ENCODE results near the gene OR10Z1. TPM values are rescaled to one million over a fixed set of nuclear protein-coding genes. Genes with fewer than 3 reads are reported as not detected.
A peak's percentile ranks its signal among the peaks of the same experiment; 100 is the strongest.

OR10Z1 gene
- total and polyA plus RNA-seq, 9 of the 15 experiments (the other 6 are each of a cell fraction or from before 2014, with no cell fraction given) = 0.01 to 0.94 (median 0.35) TPM; not detected in 5

DNA sequence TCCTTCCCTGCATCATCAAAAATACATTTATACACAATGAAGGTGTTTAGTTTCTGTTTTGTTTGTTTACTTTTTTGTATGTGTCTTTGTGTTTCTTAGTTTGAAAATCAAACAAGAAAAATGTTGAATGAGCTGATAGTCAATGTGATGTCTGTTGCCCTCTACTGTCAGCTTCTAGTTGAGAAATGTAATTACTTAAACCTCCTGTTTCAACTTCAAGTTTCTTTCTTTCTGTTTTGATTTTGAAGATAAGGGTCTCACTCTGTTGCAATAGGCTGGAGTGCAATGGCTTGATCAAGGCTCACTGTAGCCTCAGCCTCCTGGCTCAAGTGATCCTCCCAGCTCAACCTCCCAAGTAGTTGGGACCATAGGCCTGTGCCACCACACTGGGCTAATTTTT, 44.0 kb downstream of the OR10Z1 start:
- no TSS peak for BruUV-seq (replicated peaks)
- H3K9ac ChIP-seq (ENCODE audit: insufficient read depth in 1 of 2, low read depth in 2 of 2, low read length in 2 of 2) = no peak overlapping the region
- no peak for FAIRE-seq
- POLR2A ChIA-PET = interaction anchor here (1.1 to 2.4 kb wide), 2 partner anchors 9 to 42 kb away, joined by 3 to 6 read pairs; no protein-coding TSS in a partner anchor
- H3K4me2 ChIP-seq (ENCODE audit: insufficient read depth, low read length) = no peak overlapping the region
- CTCF ChIA-PET (ENCODE audit: low intra/inter-chr PET ratio) = interaction anchor here (0.7 kb wide), 1 partner anchor 349 kb away, joined by 3 read pairs; no protein-coding TSS in a partner anchor
- DNase-seq (ENCODE audit: extremely low read depth in 1 of 4, low spot score in 3 of 4) = no peak
- in situ Hi-C loops (cut with MboI) (no loop called here), intact Hi-C loops (cut with micrococcal nuclease) (no loop called here)
- no peak overlapping the region for H3K27ac ChIP-seq (ENCODE audit: extremely low read depth, low read depth, low read length)
- no peaks in the 10 kb centered on the region for H3K27me3 ChIP-seq (ENCODE audit: control insufficient read depth in 2 of 2, insufficient read depth in 2 of 2, low read length in 2 of 2)
- H2AFZ ChIP-seq (ENCODE audit: low read depth, low read length) = no peak overlapping the region
- H3K36me3 ChIP-seq (ENCODE audit: control insufficient read depth, insufficient read depth, low read length) = peaks cover 98% of the 10 kb centered on the region
- H4K20me1 ChIP-seq (replicated peaks; ENCODE audit: control insufficient read depth, insufficient read depth, low read length) = no peaks in the 10 kb centered on the region
- no peaks in the 10 kb centered on the region for H3K9me3 ChIP-seq (replicated peaks; ENCODE audit: control insufficient read depth, insufficient read depth, low read depth, low read length)
- H3K4me3 ChIP-seq = no peak overlapping the region
- no peaks in the 10 kb centered on the region for H3K9me1 ChIP-seq (ENCODE audit: control insufficient read depth, insufficient read depth, low read length)
- no peaks in the 10 kb centered on the region for H3K79me2 ChIP-seq (ENCODE audit: control insufficient read depth, insufficient read depth, low read length)
- H3K4me1 ChIP-seq (replicated peaks in 1 of 2; ENCODE audit: control insufficient read depth in 2 of 2, insufficient read depth in 2 of 2, low read length in 2 of 2) = no peaks in the 10 kb centered on the region
- ATAC-seq = no peak
- TF ChIP-seq STAT5A (IDR thresholded peaks at IDR 0.05; ENCODE audit: borderline replicate concordance, low read length) (no peak), RAD21 (CRISPR knock-in tag; conservative IDR thresholded peaks at IDR 0.05 in 1 of 2, IDR thresholded peaks at IDR 0.05 in 1 of 2) (peak; percentile 25 to 30; a peak in 2 of 4 replicates), CEBPB (tag; IDR thresholded peaks at IDR 0.05) (peak; percentile 62), ZSCAN29 (IDR thresholded peaks at IDR 0.05) (no peak), EZH2 (IDR thresholded peaks at IDR 0.05; ENCODE audit: borderline replicate concordance, low read depth, low read length) (no peak), CBX8 (IDR thresholded peaks at IDR 0.05; ENCODE audit: borderline replicate concordance, extremely low read depth, low read depth, low read length, poor library complexity, severe bottlenecking) (no peak), ZNF668 (CRISPR knock-in tag; IDR thresholded peaks at IDR 0.05) (no peak), ZNF75A (CRISPR knock-in tag; IDR thresholded peaks at IDR 0.05) (no peak), KLF1 (tag; IDR thresholded peaks at IDR 0.05) (no peak), RCOR1 (IDR thresholded peaks at IDR 0.05; ENCODE audit: borderline replicate concordance in 1 of 2, low read depth in 2 of 2, low read length in 2 of 2) (no peak), PHTF2 (CRISPR knock-in tag; IDR thresholded peaks at IDR 0.05) (no peak), ZBTB17 (CRISPR knock-in tag; IDR thresholded peaks at IDR 0.05) (no peak), TAF1 (IDR thresholded peaks at IDR 0.05; ENCODE audit: control insufficient read depth, extremely low read depth, insufficient read depth, low read length, severe bottlenecking) (no peak), SREBF2 (CRISPR knock-in tag; IDR thresholded peaks at IDR 0.05) (no peak), ETV5 (CRISPR knock-in tag; IDR thresholded peaks at IDR 0.05; ENCODE audit: low read depth) (no peak)
- TF ChIP-seq, protein P1, sequence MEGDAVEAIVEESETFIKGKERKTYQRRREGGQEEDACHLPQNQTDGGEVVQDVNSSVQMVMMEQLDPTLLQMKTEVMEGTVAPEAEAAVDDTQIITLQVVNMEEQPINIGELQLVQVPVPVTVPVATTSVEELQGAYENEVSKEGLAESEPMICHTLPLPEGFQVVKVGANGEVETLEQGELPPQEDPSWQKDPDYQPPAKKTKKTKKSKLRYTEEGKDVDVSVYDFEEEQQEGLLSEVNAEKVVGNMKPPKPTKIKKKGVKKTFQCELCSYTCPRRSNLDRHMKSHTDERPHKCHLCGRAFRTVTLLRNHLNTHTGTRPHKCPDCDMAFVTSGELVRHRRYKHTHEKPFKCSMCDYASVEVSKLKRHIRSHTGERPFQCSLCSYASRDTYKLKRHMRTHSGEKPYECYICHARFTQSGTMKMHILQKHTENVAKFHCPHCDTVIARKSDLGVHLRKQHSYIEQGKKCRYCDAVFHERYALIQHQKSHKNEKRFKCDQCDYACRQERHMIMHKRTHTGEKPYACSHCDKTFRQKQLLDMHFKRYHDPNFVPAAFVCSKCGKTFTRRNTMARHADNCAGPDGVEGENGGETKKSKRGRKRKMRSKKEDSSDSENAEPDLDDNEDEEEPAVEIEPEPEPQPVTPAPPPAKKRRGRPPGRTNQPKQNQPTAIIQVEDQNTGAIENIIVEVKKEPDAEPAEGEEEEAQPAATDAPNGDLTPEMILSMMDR (IDR thresholded peaks at IDR 0.05 in 2 of 3, conservative IDR thresholded peaks at IDR 0.05 in 1 of 3; ENCODE audit: insufficient read depth in 2 of 3, low read depth in 1 of 3, low read length in 3 of 3) = peak in 1 of 3 experiments; percentile 6; a peak in 1 of 6 replicates
- TF ChIP-seq, protein P2, sequence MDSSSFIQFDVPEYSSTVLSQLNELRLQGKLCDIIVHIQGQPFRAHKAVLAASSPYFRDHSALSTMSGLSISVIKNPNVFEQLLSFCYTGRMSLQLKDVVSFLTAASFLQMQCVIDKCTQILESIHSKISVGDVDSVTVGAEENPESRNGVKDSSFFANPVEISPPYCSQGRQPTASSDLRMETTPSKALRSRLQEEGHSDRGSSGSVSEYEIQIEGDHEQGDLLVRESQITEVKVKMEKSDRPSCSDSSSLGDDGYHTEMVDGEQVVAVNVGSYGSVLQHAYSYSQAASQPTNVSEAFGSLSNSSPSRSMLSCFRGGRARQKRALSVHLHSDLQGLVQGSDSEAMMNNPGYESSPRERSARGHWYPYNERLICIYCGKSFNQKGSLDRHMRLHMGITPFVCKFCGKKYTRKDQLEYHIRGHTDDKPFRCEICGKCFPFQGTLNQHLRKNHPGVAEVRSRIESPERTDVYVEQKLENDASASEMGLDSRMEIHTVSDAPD (CRISPR knock-in tag; IDR thresholded peaks at IDR 0.05) = no peak

All from K562 (cell line).